ENCODE results near the gene GFPT1.
A peak's percentile ranks its signal among the peaks of the same experiment; 100 is the strongest.

The GFPT1 gene

DNA sequence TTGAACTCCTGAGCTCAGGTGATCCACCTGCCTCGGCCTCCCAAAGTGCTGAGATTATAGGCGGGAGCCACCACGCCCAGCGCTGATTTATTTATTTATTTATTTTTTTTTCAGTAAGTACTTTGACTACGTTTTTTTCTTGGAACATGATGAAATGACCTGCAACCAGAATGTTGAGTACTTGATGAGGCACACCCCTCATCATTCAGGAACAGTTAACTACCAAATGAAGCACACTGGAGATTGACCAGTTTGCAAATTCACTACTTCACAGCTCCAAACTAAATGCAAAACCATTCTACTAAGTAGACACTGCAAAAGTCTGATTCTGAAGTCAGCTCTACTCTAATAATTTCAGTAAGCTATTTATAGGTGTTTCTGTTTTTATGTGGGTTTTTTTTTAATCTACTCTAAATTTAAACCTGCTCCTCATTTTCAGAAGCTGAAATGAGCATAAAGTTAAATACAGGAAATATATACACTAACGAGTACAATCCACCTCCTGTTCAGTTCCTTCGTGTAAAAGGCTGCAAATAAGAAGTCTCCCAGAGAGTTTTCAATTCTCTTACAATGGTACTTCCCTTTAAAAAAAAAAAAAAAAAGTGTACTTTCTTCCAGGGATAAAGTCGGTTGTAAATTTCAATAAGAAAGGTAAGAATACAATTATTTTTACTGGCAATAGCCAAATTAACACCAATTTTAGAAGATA is 1.4 kb downstream of the GFPT1 start:
- Histone ChIP-seq H3K4me1 (ENCODE audit: control insufficient read depth, insufficient read depth, low read length) (peaks cover 7% of the 10 kb centered on the region), H3K36me3 (ENCODE audit: control insufficient read depth, insufficient read depth, low read length) (no peaks in the 10 kb centered on the region), H3K27ac (ENCODE audit: insufficient read depth, low read depth, low read length, poor library complexity, severe bottlenecking) (no peak overlapping the region), H3K9me3 (ENCODE audit: control insufficient read depth, low read length) (no peaks in the 10 kb centered on the region), H3K4me3 (ENCODE audit: insufficient read depth, low read depth, low read length) (peak overlapping the region; percentile 90), H3K27me3 (ENCODE audit: control insufficient read depth, insufficient read depth, low read length, poor library complexity, severe bottlenecking) (no peaks in the 10 kb centered on the region)
- 83 to 92% methylated on average over 5 to 7 of the region's 8 CpGs for WGBS, 2 experiments

DNA sequence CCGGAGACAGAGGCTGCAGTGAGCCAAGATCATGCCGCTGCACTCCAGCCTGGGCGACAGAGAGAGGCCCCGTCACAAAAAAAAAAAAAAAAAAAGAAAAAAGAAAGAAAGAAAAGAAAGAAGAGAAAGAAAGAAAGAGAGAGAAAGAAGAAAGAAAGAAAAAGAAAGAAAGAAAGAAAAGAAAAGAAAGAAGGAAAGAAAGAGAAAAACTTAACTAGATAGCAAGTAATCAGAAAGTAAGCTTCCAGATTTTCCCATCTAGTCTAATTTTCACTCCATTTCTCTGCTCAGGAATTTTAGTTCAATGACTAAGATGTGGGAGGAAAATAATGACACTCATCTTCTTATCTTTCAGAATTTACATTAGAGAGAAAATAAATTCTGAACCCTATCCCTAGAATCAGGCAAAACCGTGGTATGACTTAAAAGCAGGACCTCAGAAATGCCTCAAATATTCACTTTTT is 2.4 kb downstream of the GFPT1 start:
- H3K4me3 ChIP-seq (ENCODE audit: insufficient read depth, low read depth, low read length), result no peak overlapping the region
- H3K36me3 ChIP-seq (ENCODE audit: control insufficient read depth, insufficient read depth, low read length), result no peaks in the 10 kb centered on the region
- no peaks in the 10 kb centered on the region for H3K27me3 ChIP-seq (ENCODE audit: control insufficient read depth, insufficient read depth, low read length, poor library complexity, severe bottlenecking)
- H3K4me1 ChIP-seq (ENCODE audit: control insufficient read depth, insufficient read depth, low read length), result peaks cover 7% of the 10 kb centered on the region
- no peaks in the 10 kb centered on the region for H3K9me3 ChIP-seq (ENCODE audit: control insufficient read depth, low read length)
- 95 to 96% methylated on average over 5 of the region's 5 CpGs for WGBS, 2 experiments
- H3K27ac ChIP-seq (ENCODE audit: insufficient read depth, low read depth, low read length, poor library complexity, severe bottlenecking), result no peak overlapping the region

DNA sequence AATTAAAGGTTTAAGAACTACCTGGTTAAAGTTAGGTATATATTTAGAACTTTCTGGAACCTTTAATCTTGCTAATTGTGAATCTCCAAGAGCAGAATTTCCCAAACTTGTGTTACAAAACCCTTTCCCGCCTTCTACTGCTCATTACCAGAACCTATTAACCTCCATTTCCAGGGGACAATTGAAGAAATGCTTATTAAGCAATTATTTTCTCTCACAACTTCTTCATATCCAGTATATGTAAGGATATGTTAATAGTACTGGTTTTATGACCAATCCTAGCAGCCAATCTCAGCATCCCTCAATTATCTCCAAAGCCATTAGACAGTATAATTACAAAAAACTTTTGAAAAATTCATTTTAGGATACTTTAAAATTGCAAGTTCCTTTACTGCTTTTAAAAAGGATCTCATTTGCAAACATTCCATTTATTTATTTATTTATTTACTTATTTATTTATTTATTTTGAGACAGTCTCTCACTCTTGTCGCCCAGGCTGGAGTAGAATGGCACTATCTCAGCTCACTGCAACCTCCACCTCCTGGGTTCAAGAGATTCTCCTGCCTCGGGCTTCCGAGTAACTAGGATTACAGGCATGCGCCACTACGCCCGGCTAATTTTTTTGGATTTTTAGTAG is 3.7 kb downstream of the GFPT1 start:
- H3K36me3 ChIP-seq (ENCODE audit: control insufficient read depth, insufficient read depth, low read length), result no peaks in the 10 kb centered on the region
- H3K27ac ChIP-seq (ENCODE audit: insufficient read depth, low read depth, low read length, poor library complexity, severe bottlenecking), result no peak overlapping the region
- peaks cover 7% of the 10 kb centered on the region for H3K4me1 ChIP-seq (ENCODE audit: control insufficient read depth, insufficient read depth, low read length)
- WGBS, 2 experiments, result 87 to 95% methylated on average over 7 of the region's 7 CpGs
- H3K9me3 ChIP-seq (ENCODE audit: control insufficient read depth, low read length), result no peaks in the 10 kb centered on the region
- no peaks in the 10 kb centered on the region for H3K27me3 ChIP-seq (ENCODE audit: control insufficient read depth, insufficient read depth, low read length, poor library complexity, severe bottlenecking)
- H3K4me3 ChIP-seq (ENCODE audit: insufficient read depth, low read depth, low read length), result no peak overlapping the region

DNA sequence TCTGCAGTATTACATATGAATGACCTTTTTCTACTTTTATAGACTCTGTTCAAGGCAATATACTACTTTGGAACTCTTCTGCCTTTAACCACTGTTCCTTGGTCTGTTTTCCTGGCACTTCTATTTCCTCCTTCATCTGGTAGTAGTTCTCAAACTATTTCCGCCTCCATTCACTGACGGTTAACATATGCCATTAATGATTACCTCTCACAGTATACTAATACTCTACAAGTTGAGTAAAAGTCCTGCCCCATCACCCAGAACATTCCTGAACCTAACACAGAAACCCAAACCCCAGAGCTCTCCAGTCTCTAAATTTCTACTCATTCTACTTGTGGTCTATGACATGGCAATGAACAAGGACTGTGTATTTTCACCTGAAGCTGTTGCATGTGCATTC is 4.5 kb downstream of the GFPT1 start:
- Histone ChIP-seq H3K27ac (ENCODE audit: insufficient read depth, low read depth, low read length, poor library complexity, severe bottlenecking) (no peak overlapping the region), H3K9me3 (ENCODE audit: control insufficient read depth, low read length) (no peaks in the 10 kb centered on the region), H3K27me3 (ENCODE audit: control insufficient read depth, insufficient read depth, low read length, poor library complexity, severe bottlenecking) (no peaks in the 10 kb centered on the region), H3K36me3 (ENCODE audit: control insufficient read depth, insufficient read depth, low read length) (no peaks in the 10 kb centered on the region), H3K4me3 (ENCODE audit: insufficient read depth, low read depth, low read length) (no peak overlapping the region), H3K4me1 (ENCODE audit: control insufficient read depth, insufficient read depth, low read length) (peaks cover 7% of the 10 kb centered on the region)
- 91 to 95% methylated on average over 2 of the region's 2 CpGs for WGBS, 2 experiments

DNA sequence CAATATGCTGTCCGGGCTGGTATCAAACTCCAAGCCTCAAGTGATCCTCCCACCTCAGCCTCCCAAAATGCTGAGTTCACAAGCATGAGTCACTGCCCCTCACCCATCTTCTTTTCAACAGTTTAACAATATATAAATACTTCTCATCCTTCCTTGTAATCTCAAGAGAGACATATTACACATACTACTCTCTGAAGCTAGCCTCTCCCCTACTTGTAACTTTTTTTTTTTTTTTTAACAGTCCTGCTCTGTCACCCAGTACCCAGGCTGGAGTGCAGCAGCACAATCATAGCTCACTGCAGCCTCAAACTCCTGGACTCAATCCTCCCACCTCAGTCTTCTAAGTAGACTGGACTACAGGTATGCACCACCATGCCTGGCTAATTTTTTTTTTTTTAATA is 5.7 kb downstream of the GFPT1 start:
- Histone ChIP-seq H3K9me3 (ENCODE audit: control insufficient read depth, low read length) (no peaks in the 10 kb centered on the region), H3K27me3 (ENCODE audit: control insufficient read depth, insufficient read depth, low read length, poor library complexity, severe bottlenecking) (no peaks in the 10 kb centered on the region), H3K4me1 (ENCODE audit: control insufficient read depth, insufficient read depth, low read length) (peaks cover 7% of the 10 kb centered on the region), H3K4me3 (ENCODE audit: insufficient read depth, low read depth, low read length) (no peak overlapping the region), H3K27ac (ENCODE audit: insufficient read depth, low read depth, low read length, poor library complexity, severe bottlenecking) (no peak overlapping the region), H3K36me3 (ENCODE audit: control insufficient read depth, insufficient read depth, low read length) (no peaks in the 10 kb centered on the region)
- WGBS, 2 experiments, result 89 to 95% methylated on average over 1 of the region's 1 CpG

DNA sequence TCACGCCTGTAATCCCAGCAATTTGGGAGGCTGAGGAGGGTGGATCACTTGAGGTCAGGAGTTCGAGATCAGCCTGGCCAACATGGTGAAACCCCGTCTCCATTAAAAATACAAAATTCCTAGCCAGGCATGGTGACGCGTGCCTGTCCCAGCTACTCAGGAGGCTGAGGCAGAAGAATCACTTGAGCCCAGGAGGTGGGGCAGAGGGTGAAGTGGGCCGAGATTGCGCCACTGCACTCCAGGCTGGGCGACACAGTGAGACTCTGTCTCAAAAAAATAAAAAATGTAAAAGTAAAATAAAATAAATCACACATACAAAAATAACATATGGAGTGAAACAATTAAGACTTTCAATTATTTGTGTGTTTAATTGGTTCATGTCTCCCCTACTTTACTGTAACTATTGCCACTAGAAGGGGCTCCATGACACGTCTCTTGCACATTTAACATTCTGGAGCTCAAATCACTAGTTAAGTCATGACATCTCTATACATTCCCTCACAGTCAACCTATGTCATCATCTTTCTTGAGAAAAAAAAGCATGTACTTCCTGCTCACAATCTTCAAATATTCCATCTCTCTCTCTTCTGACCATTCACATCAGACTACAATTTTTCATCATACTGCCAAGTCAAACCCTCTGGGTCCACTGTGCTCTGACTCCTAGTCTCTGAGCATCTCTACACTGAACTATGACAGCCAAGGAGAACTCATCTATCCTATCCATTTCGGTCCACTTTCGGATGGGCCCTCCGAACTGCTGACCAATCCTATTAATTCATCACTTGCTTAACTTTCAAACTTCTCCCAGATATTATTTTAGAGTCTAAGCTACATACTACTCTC is 6.7 kb downstream of the GFPT1 start:
- Histone ChIP-seq H3K36me3 (ENCODE audit: control insufficient read depth, insufficient read depth, low read length) (no peaks in the 10 kb centered on the region), H3K27ac (ENCODE audit: insufficient read depth, low read depth, low read length, poor library complexity, severe bottlenecking) (no peak overlapping the region), H3K4me3 (ENCODE audit: insufficient read depth, low read depth, low read length) (no peak overlapping the region), H3K9me3 (ENCODE audit: control insufficient read depth, low read length) (no peaks in the 10 kb centered on the region), H3K4me1 (ENCODE audit: control insufficient read depth, insufficient read depth, low read length) (no peaks in the 10 kb centered on the region), H3K27me3 (ENCODE audit: control insufficient read depth, insufficient read depth, low read length, poor library complexity, severe bottlenecking) (no peaks in the 10 kb centered on the region)
- 94 to 96% methylated on average over 11 to 12 of the region's 12 CpGs for WGBS, 2 experiments

DNA sequence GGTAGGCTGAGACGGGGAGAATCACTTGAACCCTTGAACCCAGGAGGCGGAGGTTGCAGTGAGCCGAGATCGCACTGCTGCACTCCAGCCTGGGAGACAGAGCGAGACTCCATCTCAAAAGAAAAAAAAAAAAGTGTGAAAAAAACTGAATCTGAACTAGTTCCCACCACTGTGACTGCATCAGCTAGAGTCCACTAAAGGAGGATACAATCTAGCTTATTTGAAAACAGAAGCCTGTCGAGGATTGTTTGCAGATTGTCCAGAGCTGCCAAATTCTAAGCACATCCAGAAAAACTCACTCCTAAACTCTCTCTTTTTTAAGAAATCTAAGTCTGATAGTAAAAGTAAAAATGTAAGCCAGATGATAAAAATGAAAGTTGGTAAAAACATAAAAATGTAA is 10.6 kb downstream of the GFPT1 start:
- peaks cover 8% of the 10 kb centered on the region for H3K36me3 ChIP-seq (ENCODE audit: control insufficient read depth, insufficient read depth, low read length)
- H3K9me3 ChIP-seq (ENCODE audit: control insufficient read depth, low read length), result no peaks in the 10 kb centered on the region
- no peak overlapping the region for H3K4me3 ChIP-seq (ENCODE audit: insufficient read depth, low read depth, low read length)
- 92 to 93% methylated on average over 6 of the region's 6 CpGs for WGBS, 2 experiments
- H3K27ac ChIP-seq (ENCODE audit: insufficient read depth, low read depth, low read length, poor library complexity, severe bottlenecking), result no peak overlapping the region
- no peaks in the 10 kb centered on the region for H3K27me3 ChIP-seq (ENCODE audit: control insufficient read depth, insufficient read depth, low read length, poor library complexity, severe bottlenecking)
- no peaks in the 10 kb centered on the region for H3K4me1 ChIP-seq (ENCODE audit: control insufficient read depth, insufficient read depth, low read length)

DNA sequence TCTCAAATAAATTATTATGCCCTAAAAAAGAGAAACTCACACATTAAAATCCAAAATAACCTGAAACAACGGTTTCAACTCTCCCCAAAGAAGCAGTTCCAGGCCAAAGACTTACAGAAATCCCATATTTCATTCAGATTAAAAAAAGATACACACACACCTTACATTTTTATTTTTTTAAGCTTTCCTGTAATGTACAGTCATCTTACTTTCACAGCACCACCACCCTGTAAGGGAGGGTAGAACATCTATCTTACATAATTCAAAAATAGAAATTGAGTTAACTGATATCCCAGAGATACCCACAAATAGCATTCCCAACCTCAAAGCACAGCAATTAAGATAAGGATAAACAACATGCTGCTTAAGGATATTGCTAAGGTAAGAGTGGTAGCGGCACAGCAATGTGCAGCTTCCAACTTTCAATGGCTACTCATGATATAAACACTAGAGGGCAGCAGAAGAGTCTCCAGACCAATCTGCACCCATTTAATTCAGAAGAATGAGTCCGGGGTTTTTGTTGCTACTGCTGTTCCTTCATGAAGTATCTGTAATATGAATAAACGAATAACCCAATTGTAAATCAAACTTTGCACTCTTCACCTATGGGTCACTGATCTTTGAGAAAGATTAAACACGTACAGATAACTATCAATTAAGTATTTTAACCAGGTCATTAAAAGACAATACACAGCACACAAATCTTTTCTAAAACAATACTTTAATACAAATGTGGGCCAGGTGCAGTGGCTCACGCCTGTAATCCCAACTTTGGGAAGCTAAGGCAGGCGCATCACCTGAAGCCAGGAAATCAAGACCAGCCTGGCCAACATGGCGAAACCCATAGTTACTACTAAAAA is 11.3 kb downstream of the GFPT1 start:
- Histone ChIP-seq H3K36me3 (ENCODE audit: control insufficient read depth, insufficient read depth, low read length) (peaks cover 9% of the 10 kb centered on the region), H3K4me3 (ENCODE audit: insufficient read depth, low read depth, low read length) (no peak overlapping the region), H3K27me3 (ENCODE audit: control insufficient read depth, insufficient read depth, low read length, poor library complexity, severe bottlenecking) (no peaks in the 10 kb centered on the region), H3K27ac (ENCODE audit: insufficient read depth, low read depth, low read length, poor library complexity, severe bottlenecking) (no peak overlapping the region), H3K9me3 (ENCODE audit: control insufficient read depth, low read length) (no peaks in the 10 kb centered on the region), H3K4me1 (ENCODE audit: control insufficient read depth, insufficient read depth, low read length) (no peaks in the 10 kb centered on the region)
- 90 to 94% methylated on average over 6 to 7 of the region's 8 CpGs for WGBS, 2 experiments

DNA sequence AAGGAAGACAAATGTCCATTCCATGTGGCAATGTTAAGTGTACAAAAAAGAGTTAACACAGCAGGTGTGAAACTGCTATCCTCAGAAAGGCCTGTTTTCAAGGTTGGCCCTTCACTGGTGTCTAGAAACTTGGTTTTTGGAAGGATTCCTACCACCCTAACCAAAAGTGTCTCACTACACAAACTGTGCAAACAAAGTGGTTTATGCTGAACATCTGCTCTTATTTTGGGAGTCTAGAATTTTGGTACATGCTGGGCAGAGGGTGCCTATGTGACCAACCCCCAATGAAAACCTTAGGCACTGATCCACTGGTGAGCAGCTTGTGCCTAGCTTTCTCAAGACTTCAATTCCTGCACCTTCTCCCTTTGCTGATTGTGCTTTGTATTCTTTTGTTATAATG is 14.3 kb downstream of the GFPT1 start:
- no peak overlapping the region for H3K4me3 ChIP-seq (ENCODE audit: insufficient read depth, low read depth, low read length)
- H3K9me3 ChIP-seq (ENCODE audit: control insufficient read depth, low read length), result no peaks in the 10 kb centered on the region
- H3K27me3 ChIP-seq (ENCODE audit: control insufficient read depth, insufficient read depth, low read length, poor library complexity, severe bottlenecking), result no peaks in the 10 kb centered on the region
- peaks cover 32% of the 10 kb centered on the region for H3K36me3 ChIP-seq (ENCODE audit: control insufficient read depth, insufficient read depth, low read length)
- no peak overlapping the region for H3K27ac ChIP-seq (ENCODE audit: insufficient read depth, low read depth, low read length, poor library complexity, severe bottlenecking)
- no peaks in the 10 kb centered on the region for H3K4me1 ChIP-seq (ENCODE audit: control insufficient read depth, insufficient read depth, low read length)
